ENCODE measurements around the gene ALAS1.

GRCh38 chr3:52186729-52187128 lies 11.2 kb upstream of the ALAS1 start:
- TF ChIP-seq POLR2AphosphoS5 (IDR thresholded peaks at IDR 0.05; ENCODE audit: low read depth, low read length) = no peak
- TF ChIP-seq REST (IDR thresholded peaks at IDR 0.05; ENCODE audit: insufficient read depth in 1 of 2, low read depth in 2 of 2, low read length in 2 of 2) = no peak
- TF ChIP-seq TAF1 (IDR thresholded peaks at IDR 0.05; ENCODE audit: borderline replicate concordance, insufficient read depth, low read length) = no peak
- no peak for TF ChIP-seq SIN3A (IDR thresholded peaks at IDR 0.05; ENCODE audit: borderline replicate concordance, insufficient read depth, low read length)
- no peak for TF ChIP-seq FOXP2 (optimal IDR thresholded peaks at IDR 0.05; ENCODE audit: borderline replicate concordance, extremely low read depth, extremely low read length, insufficient read depth)

All from PFSK-1 (cell line).